Neural progenitor cell (in vitro differentiated cells): ENCODE results near the gene GSE1. TPM values are rescaled to one million over a fixed set of nuclear protein-coding genes. Genes with fewer than 3 reads are reported as not detected.
A peak's percentile ranks its signal among the peaks of the same experiment; 100 is the strongest.

Experiments used
- DNase-seq: peaks from one replicate; pipeline ENCODE4 v3.0.0-alpha.2; 2016; ENCODE audit warnings: low spot score
- H2AFZ ChIP-seq: fragments of 200-600 bp; sonication (generic); replicated peaks from 2 replicates; pipeline ENCODE4 v1.6.1; 2016; ENCODE audit warnings: antibody characterized with exemption
- H3F3A ChIP-seq: fragments of 200-600 bp; sonication (generic); 2 replicates; pipeline ENCODE4 v1.6.1; 2016; ENCODE audit warnings: antibody characterized with exemption, low read depth
- H3K27ac ChIP-seq: fragments of 200-600 bp; sonication (generic); 2 replicates; pipeline ENCODE4 v1.5.1; 2016; ENCODE audit warnings: mild to moderate bottlenecking
- H3K27me3 ChIP-seq: fragments of 200-600 bp; sonication (generic); 2 replicates; pipeline ENCODE4 v1.6.1; 2016; ENCODE audit warnings: mild to moderate bottlenecking, moderate library complexity
- H3K36me3 ChIP-seq: fragments of 200-600 bp; sonication (generic); 2 replicates; pipeline ENCODE4 v1.5.1; 2016
- H3K4me1 ChIP-seq: fragments of 200-600 bp; sonication (generic); 2 replicates; pipeline ENCODE4 v1.6.1; 2016; ENCODE audit warnings: mixed run types
- H3K4me2 ChIP-seq: fragments of 200-600 bp; sonication (generic); 2 replicates; pipeline ENCODE4 v1.6.1; 2016
- H3K4me3 ChIP-seq: fragments of 200-600 bp; sonication (generic); 2 replicates; pipeline ENCODE4 v1.5.1; 2016
- H3K79me2 ChIP-seq: fragments of 200-600 bp; sonication (generic); 2 replicates; pipeline ENCODE4 v1.6.1; 2016; ENCODE audit warnings: low read depth
- H3K9ac ChIP-seq: fragments of 200-600 bp; sonication (generic); 2 replicates; pipeline ENCODE4 v1.6.1; 2016
- H3K9me3 ChIP-seq: fragments of 200-600 bp; sonication (generic); 2 replicates; pipeline ENCODE4 v1.5.1; 2016; ENCODE audit warnings: low read depth
- H4K20me1 ChIP-seq: fragments of 200-600 bp; sonication (generic); 2 replicates; pipeline ENCODE4 v1.6.1; 2016; ENCODE audit warnings: low read depth
- H3K27ac Mint-ChIP-seq: 3 replicates; pipeline ENCODE4 v1.8.0; 2021; ENCODE audit warnings: mixed read lengths
- H3K27me3 Mint-ChIP-seq: 2 replicates; pipeline ENCODE4 v1.8.0; 2022; ENCODE audit warnings: low read depth, mild to moderate bottlenecking, inconsistent platforms, moderate library complexity, mixed read lengths; ENCODE audit not compliant: insufficient read depth
- H3K36me3 Mint-ChIP-seq: 3 replicates; pipeline ENCODE4 v1.8.0; 2021; ENCODE audit warnings: mixed read lengths
- H3K4me1 Mint-ChIP-seq: 3 replicates; pipeline ENCODE4 v1.8.0; 2021; ENCODE audit warnings: mixed read lengths
- H3K4me3 Mint-ChIP-seq: 3 replicates; pipeline ENCODE4 v1.8.0; 2021; ENCODE audit warnings: mild to moderate bottlenecking, moderate library complexity, mixed read lengths
- H3K9me3 Mint-ChIP-seq: 3 replicates; pipeline ENCODE4 v1.8.0; 2020; ENCODE audit warnings: mixed read lengths
- CTCF ChIP-seq: fragments of 200-600 bp; sonication (generic); IDR thresholded peaks from 2 replicates; pipeline ENCODE4 v1.5.1; 2017; ENCODE audit warnings: antibody characterized with exemption, mild to moderate bottlenecking
- EZH2 ChIP-seq: fragments of 200-600 bp; sonication (generic); IDR thresholded peaks from 2 replicates; pipeline ENCODE4 v1.6.1; 2017; ENCODE audit warnings: antibody characterized with exemption, mild to moderate bottlenecking, moderate library complexity
- EZH2phosphoT487 ChIP-seq: fragments of 200-600 bp; sonication (generic); IDR thresholded peaks from 2 replicates; pipeline ENCODE4 v1.6.1; 2017; ENCODE audit warnings: antibody characterized with exemption
- total RNA-seq: library from RNA; depleted of rRNA; stranded (reverse); fragments of >200 nt; gene quantifications from 2 replicates; pipeline ENCODE4 v1.2.3, GENCODE V29; 2015; ENCODE audit warnings: low replicate concordance

GSE1 gene
- total RNA-seq, 1 donor from 2014 or later: 7.7 TPM

DNA sequence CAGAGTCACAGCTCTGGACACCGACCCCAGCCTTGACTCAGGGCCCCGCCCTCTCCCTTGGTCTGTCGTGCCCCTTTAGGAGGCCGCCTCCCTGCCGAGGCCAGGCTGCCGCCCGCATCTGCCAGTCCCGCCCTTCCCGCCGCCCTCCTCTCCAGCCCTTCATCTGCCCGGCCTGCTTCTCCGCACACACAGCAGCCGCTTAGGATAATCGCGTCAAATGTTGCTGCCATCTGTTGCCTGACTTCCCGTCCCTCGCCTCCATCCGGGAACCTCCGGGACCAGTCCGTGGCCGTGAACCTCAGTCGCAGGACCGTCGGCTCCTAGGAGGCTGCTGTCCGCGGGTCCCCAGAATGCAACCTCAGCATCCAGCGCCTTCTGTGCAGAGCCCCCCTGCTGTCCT, 11.9 kb downstream of the GSE1 start:
- peaks cover 28% of the 10 kb centered on the region for H3K4me1 ChIP-seq
- H3F3A ChIP-seq: peaks cover 35% of the 10 kb centered on the region
- H3K27me3 Mint-ChIP-seq: peaks cover 24% of the 10 kb centered on the region
- peaks cover 65% of the 10 kb centered on the region for H4K20me1 ChIP-seq
- DNase-seq: no peak
- H3K9me3 ChIP-seq: no peaks in the 10 kb centered on the region
- H3K4me2 ChIP-seq: no peak overlapping the region
- H2AFZ ChIP-seq: no peak overlapping the region
- H3K27ac ChIP-seq: no peak overlapping the region
- H3K27ac Mint-ChIP-seq: no peak overlapping the region
- H3K36me3 Mint-ChIP-seq: peaks cover 18% of the 10 kb centered on the region
- H3K79me2 ChIP-seq: peaks cover 89% of the 10 kb centered on the region
- no peak overlapping the region for H3K9ac ChIP-seq
- no peaks in the 10 kb centered on the region for H3K27me3 ChIP-seq
- H3K4me1 Mint-ChIP-seq: peaks cover 48% of the 10 kb centered on the region
- TF ChIP-seq EZH2phosphoT487: no peak
- TF ChIP-seq CTCF: no peak
- no peak for TF ChIP-seq EZH2
- H3K9me3 Mint-ChIP-seq: peaks cover 18% of the 10 kb centered on the region
- H3K36me3 ChIP-seq: no peaks in the 10 kb centered on the region
- no peak overlapping the region for H3K4me3 Mint-ChIP-seq
- no peak overlapping the region for H3K4me3 ChIP-seq

DNA sequence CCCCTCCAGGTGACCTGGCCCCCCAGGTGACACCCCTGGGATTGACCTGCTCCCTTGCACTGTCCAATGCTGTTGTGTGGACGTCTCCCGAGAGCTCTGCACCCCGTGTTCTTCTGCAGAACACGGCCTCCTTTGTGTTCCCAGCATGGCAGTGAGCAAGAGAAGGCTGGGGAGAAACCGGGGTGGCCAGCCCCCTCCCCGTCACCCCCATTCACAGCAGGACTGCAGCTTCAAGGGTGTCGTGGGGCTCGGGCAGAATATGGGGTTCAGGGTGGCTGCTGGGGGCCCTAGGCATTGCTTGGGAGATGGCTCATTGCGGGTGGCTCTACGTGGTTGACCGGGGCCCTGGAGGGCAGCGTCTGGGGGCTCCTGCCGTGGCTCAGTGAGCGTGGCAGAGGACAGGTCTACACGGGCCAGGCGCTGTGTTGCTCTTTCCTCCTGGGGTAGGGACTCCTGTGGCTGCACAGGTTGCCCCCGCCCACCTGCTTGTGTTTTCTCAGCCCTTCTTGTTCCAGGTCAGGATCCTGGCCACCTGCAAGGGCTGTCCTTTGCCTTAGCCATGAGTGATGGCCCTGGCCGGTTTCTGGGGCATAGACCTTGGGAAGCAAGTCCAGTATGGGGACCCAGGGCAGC, 12.5 kb downstream of the GSE1 start:
- peaks cover 18% of the 10 kb centered on the region for H3K36me3 Mint-ChIP-seq
- H3K27ac Mint-ChIP-seq: no peak overlapping the region
- Histone ChIP-seq H3K4me3 (peak overlapping the region; percentile 24), H3K79me2 (peaks cover 89% of the 10 kb centered on the region), H3K9ac (no peak overlapping the region), H3K27me3 (no peaks in the 10 kb centered on the region), H3K4me2 (peak overlapping the region; percentile 71), H3K36me3 (no peaks in the 10 kb centered on the region), H4K20me1 (peaks cover 64% of the 10 kb centered on the region), H3K27ac (peak overlapping the region; percentile 85), H3K9me3 (no peaks in the 10 kb centered on the region), H3F3A (peaks cover 35% of the 10 kb centered on the region), H3K4me1 (peaks cover 27% of the 10 kb centered on the region), H2AFZ (no peak overlapping the region)
- DNase-seq: no peak
- TF ChIP-seq EZH2phosphoT487: no peak
- TF ChIP-seq EZH2: no peak
- no peak for TF ChIP-seq CTCF
- H3K4me3 Mint-ChIP-seq: no peak overlapping the region
- peaks cover 20% of the 10 kb centered on the region for H3K27me3 Mint-ChIP-seq
- H3K4me1 Mint-ChIP-seq: peaks cover 48% of the 10 kb centered on the region
- H3K9me3 Mint-ChIP-seq: peaks cover 18% of the 10 kb centered on the region

DNA sequence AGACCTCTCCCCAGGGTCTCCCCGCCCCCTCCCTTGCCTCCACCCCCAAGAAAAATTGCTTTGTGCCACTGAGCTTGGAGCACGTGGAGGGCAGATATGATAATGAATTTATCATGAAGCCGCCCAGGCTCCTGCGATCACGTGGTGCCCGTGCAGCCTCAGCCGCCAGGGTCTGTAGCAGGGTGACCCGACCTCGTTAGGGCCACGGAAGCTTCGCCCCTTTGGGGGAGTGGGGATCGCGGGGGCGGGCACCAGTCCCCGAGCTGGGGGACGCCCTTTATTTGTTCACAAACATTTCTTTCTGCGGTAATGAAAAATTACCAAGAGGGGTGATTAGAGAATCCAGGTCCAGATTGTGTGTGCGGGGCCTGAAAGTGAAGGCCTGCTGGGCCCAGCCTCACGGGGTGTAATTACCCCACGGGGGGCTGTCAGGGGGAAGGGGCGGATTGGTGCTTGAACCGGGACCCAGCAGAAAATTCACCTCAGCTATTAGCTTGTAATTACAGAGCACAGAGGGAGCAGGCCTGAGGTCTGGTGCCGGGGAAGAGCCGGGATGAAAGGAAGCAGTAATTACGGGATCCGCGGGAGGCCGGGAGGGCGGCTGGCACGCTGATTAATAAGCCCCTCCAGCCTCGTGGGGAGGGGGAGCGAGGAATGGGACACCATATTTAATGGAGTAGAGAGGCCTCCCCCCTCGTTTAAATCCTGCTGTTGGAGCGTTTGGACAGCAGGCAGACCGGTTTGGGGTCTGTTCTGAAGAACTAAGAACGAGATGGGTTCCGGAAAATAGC, 13.3 kb downstream of the GSE1 start:
- Histone ChIP-seq H3K27ac (peak overlapping the region; percentile 85), H3K27me3 (no peaks in the 10 kb centered on the region), H3K36me3 (no peaks in the 10 kb centered on the region), H2AFZ (no peak overlapping the region), H3K79me2 (peaks cover 89% of the 10 kb centered on the region), H3K4me3 (peak overlapping the region; percentile 24), H4K20me1 (peaks cover 62% of the 10 kb centered on the region), H3K4me1 (peaks cover 27% of the 10 kb centered on the region), H3K4me2 (peak overlapping the region; percentile 71), H3K9me3 (no peaks in the 10 kb centered on the region), H3K9ac (no peak overlapping the region), H3F3A (peaks cover 35% of the 10 kb centered on the region)
- Mint-ChIP-seq H3K27me3 (peaks cover 16% of the 10 kb centered on the region), H3K4me1 (peaks cover 48% of the 10 kb centered on the region), H3K27ac (peak overlapping the region; percentile 67), H3K36me3 (peaks cover 11% of the 10 kb centered on the region), H3K9me3 (peaks cover 12% of the 10 kb centered on the region), H3K4me3 (peak overlapping the region; percentile 78)
- peak; percentile 92 for DNase-seq
- TF ChIP-seq CTCF (no peak), EZH2phosphoT487 (peak; percentile 28)
